LNCAP (cell line): Measurements from ENCODE around the gene KIF17.

ENCODE experiments used
- TF ChIP-seq, protein P1 (sequence below): fragments of 450-650 bp; IDR thresholded peaks from 2 replicates; pipeline ENCODE4 v1.5.1; 2017; ENCODE audit warnings: mild to moderate bottlenecking

KIF17 gene

DNA sequence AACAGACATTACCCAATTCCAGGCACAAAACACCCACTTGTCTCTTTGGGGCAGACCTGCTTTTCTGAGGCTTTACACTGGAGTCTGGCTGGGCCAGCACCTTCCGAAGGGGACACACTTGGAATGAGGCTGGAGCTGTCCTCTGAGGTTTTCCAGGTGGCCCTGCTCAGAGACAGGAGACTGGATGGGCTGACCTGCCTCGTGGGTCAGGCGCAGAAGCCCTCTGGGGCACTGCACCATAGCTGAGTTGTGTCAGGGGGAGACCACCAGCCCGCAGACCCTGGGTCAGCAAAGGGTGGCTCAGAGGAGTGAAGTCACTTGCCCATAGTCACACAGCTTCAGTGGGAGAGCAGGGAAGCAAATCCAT lies 12.9 kb upstream of the KIF17 start:
- TF ChIP-seq, protein P1, sequence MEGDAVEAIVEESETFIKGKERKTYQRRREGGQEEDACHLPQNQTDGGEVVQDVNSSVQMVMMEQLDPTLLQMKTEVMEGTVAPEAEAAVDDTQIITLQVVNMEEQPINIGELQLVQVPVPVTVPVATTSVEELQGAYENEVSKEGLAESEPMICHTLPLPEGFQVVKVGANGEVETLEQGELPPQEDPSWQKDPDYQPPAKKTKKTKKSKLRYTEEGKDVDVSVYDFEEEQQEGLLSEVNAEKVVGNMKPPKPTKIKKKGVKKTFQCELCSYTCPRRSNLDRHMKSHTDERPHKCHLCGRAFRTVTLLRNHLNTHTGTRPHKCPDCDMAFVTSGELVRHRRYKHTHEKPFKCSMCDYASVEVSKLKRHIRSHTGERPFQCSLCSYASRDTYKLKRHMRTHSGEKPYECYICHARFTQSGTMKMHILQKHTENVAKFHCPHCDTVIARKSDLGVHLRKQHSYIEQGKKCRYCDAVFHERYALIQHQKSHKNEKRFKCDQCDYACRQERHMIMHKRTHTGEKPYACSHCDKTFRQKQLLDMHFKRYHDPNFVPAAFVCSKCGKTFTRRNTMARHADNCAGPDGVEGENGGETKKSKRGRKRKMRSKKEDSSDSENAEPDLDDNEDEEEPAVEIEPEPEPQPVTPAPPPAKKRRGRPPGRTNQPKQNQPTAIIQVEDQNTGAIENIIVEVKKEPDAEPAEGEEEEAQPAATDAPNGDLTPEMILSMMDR, result no peak

DNA sequence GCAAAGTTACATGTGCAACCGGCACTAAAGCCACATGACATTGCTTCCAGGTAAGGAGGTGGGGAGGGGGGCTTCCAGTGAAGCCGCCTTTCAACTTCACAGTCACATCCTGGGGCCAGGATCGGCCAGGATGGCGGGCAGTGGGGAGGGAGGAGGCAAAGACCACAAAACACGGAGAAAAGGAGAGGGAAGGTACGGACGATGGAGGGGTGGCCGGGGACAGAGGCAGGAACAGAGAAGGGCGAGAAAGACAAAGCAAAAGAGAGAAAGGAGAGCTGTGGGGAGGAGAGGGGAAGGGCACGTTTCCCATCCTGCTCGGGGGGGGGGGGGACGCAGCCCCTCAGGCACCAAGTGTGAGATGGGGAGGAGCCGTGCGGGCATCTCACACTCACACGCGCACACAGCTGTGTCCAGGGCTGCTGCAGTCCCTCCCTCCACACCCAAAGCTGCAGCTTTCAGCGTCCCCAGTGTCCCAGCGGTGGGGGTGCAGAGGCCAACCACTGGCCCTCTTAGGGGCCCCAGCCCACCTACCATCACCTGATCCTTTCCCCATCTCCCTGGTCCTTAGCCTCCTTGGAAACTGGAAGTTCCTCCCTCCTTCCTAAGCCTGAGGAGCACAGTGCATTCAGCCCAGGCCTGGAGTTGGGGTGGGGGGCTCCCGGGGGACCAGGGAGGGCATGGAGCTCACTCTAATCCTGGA lies 12.3 kb upstream of the KIF17 start:
- TF ChIP-seq, protein P1, result no peak

DNA sequence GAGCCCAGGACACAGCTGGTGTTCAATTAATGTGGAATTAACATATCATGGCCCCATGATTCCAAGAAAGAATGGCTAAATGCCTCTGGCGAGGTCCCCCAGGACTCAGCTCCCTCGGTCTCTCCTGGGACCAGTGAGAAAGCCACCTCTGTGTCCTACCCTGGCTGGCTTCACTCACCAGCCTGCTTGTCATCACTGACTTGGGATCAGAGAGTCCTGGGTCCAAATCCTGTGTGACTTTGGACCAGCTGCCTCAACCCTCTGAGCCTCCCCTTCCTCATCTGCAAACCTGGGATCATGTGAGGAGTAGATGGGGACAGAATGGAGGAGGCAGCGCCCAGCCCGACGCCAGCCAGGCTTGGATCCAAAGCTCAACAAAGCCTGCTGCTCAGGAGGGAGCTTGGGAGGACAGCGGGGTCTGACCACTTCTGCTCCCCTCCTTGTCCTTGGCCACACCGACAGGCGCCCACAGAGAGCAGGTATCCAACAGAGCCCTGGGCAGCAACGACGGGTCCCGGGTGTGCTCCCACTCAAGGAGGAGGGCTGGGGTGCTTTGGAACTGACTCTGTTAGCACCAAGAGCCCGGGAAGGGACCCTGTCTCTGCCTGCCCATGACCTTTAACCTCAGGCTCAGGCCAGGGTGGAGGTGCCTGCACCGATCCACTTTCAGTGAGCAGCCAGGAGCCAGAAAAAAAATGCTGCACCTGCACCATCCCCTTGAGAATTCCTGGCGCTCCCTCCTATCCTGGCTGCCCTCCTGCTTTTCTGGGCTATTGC lies 11.5 kb upstream of the KIF17 start:
- TF ChIP-seq, protein P1, result no peak

DNA sequence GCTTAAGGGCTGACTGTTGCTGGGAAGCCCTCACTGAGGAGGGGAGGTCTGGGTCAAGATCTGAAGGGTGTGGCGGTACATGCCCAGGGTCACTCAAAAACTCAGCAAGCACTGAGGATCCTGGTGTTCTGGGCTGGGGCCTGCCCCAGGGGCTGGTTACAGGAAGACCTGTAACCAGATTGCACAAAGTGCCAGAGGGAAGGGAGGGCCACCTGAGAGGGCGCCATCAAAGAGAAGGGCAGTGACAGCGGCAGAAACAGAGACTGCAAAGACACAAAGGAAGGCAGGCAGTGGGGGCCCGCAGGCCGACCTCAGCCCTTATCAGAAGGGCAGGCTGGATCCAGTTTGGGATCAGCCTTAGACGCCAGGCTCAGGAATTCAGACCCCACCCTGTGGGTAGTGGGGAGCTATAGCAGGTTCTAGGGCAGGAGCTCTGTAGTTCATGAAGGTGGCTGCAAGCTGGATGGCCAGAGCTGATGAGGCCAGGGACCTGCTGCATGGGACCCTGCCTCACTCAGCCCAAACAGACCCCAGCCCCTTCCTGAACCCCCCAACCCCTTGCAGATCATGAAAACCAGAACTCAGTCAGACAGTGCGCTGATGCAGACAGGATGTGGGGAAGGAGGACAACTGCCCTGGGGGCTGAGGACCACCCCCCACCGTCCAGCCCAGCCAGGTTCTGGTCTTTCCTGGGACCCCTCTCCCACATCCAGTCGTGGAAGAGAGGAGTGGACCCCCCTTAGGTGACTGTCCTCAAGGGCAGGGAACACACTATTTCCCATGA lies 10.8 kb upstream of the KIF17 start:
- TF ChIP-seq, protein P1, result no peak

DNA sequence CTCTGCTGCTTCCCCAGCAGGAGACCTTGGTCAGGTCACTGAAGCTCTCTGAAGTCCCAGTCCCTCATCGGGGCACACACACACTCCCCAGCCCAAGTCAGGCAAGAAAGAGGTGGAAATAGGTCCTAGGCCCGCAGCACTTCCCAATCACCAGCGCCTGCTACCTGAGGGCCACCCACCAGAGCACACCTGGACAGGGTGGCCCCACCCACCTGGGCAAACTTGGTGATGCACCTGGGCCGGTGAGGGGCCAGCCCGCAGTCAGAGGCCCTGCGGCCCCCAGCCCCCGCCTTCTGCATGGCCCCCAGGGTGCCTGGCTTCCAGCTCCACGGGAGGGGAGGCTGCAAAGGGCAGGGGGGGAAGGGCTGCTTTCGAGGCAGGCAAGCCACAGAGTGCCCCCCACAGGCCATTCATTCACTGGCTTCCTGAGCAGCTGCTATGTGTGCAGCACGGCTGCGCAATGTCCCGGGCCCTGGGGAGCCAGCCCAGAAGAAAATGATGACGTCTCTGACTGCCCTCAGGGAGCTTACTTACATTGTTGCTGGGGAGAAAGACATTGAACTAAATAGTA lies 10.0 kb upstream of the KIF17 start:
- TF ChIP-seq, protein P1, result no peak

DNA sequence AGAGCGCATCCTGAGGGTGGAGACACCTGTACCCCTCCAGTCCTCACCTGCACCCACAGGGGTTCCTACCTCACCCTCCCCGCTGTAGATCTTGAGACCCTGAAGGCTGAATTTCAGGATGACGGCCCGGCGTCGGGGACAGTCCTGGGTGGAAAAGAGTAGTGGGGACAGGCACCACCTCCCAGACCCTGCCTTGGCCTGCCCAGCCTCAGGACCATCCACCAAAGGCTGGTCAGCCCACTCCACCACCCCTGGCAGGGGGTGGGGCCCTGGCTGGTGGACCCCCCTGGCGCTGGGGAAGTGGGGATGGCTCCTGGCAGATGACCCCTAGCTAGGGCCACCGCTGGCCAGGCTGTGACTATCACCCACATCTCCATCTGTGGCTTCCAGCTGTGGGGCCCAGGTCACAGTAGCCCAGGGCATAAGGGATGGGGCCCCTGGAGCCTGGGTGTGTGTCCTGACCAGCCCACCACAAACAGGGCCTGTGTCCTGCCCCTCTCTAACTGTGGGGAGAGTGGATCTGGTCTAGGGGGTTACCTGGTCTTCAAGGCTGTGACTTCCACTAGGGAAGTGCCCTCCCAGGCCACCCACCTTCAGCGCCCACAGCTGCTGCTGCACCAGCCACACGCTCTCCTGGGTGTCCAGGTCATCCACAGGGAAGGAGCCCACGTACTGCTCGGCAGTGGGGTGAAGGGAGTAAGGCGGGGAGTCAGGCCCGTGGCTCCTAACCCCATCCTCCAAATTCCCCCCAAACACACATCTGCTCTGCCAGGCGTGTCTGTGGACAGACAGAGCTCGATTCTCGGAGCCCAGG lies 9.3 kb upstream of the KIF17 start:
- TF ChIP-seq, protein P1, result no peak
